HEK293T (cell line): ENCODE measurements around the gene ABCF3.

Source experiments
- CTCF ChIA-PET: fragments of 350-600 bp; formaldehyde crosslinking; extraction: SDS; loops from one replicate; lab custom pipeline; 2021; ENCODE audit warnings: antibody characterized with exemption, inconsistent platforms; lab: Yijun Ruan, JAX
- POLR2A ChIA-PET: fragments of 350-600 bp; formaldehyde crosslinking; extraction: SDS; loops from one replicate; lab custom pipeline; 2020; ENCODE audit warnings: antibody characterized with exemption, inconsistent platforms; lab: Yijun Ruan, JAX
- DNase-seq: peaks from one replicate; pipeline ENCODE4 v3.0.0; 2012; ENCODE audit warnings: mixed read lengths; ENCODE audit errors: extremely low spot score
- ARNT ChIP-seq: fragments of 450-650 bp; IDR thresholded peaks from 2 replicates; pipeline ENCODE4 v1.6.1; 2017; ENCODE audit warnings: mild to moderate bottlenecking
- BHLHE40 ChIP-seq: fragments of 450-650 bp; IDR thresholded peaks from 2 replicates; pipeline ENCODE4 v1.6.1; 2016; ENCODE audit warnings: mild to moderate bottlenecking, moderate library complexity, borderline replicate concordance
- CTBP1 ChIP-seq: fragments of 450-650 bp; IDR thresholded peaks from 2 replicates; pipeline ENCODE4 v1.6.1; 2016; ENCODE audit warnings: borderline replicate concordance
- ELF4 ChIP-seq: fragments of 450-650 bp; IDR thresholded peaks from 2 replicates; pipeline ENCODE4 v1.6.1; 2017; ENCODE audit warnings: antibody characterized with exemption
- FOXA1 ChIP-seq: fragments of 450-650 bp; IDR thresholded peaks from 2 replicates; pipeline ENCODE4 v1.6.1; 2016; ENCODE audit warnings: mild to moderate bottlenecking
- FOXK2 ChIP-seq: fragments of 450-650 bp; IDR thresholded peaks from 2 replicates; pipeline ENCODE4 v1.6.1; 2016; ENCODE audit warnings: mild to moderate bottlenecking
- FOXM1 ChIP-seq: fragments of 450-650 bp; IDR thresholded peaks from 2 replicates; pipeline ENCODE4 v1.6.1; 2017; ENCODE audit warnings: mild to moderate bottlenecking, borderline replicate concordance
- HDGF ChIP-seq: fragments of 450-650 bp; IDR thresholded peaks from 2 replicates; pipeline ENCODE4 v1.6.1; 2017; ENCODE audit warnings: antibody characterized with exemption, borderline replicate concordance
- L3MBTL2 ChIP-seq: fragments of 450-650 bp; conservative IDR thresholded peaks from 2 replicates; pipeline ENCODE4 v1.6.1; 2016; ENCODE audit warnings: mild to moderate bottlenecking
- LEF1 ChIP-seq: fragments of 450-650 bp; IDR thresholded peaks from 2 replicates; pipeline ENCODE4 v1.6.1; 2017; ENCODE audit warnings: mild to moderate bottlenecking, borderline replicate concordance
- NFRKB ChIP-seq: fragments of 450-650 bp; IDR thresholded peaks from 2 replicates; pipeline ENCODE4 v1.6.1; 2016; ENCODE audit warnings: mild to moderate bottlenecking, moderate library complexity
- SP1 ChIP-seq: fragments of 450-650 bp; IDR thresholded peaks from 2 replicates; pipeline ENCODE4 v1.6.1; 2017
- SUZ12 ChIP-seq: fragments of 450-650 bp; IDR thresholded peaks from 2 replicates; pipeline ENCODE4 v1.6.1; 2016; ENCODE audit warnings: mild to moderate bottlenecking
- TARDBP ChIP-seq: fragments of 450-650 bp; IDR thresholded peaks from 2 replicates; pipeline ENCODE4 v1.6.1; 2016
- ZNF384 ChIP-seq: fragments of 450-650 bp; IDR thresholded peaks from 2 replicates; pipeline ENCODE4 v1.6.1; 2016
- TF ChIP-seq, protein P1 (sequence below): fragments of 450-650 bp; IDR thresholded peaks from 2 replicates; pipeline ENCODE4 v1.6.1; 2016

The ABCF3 gene

DNA sequence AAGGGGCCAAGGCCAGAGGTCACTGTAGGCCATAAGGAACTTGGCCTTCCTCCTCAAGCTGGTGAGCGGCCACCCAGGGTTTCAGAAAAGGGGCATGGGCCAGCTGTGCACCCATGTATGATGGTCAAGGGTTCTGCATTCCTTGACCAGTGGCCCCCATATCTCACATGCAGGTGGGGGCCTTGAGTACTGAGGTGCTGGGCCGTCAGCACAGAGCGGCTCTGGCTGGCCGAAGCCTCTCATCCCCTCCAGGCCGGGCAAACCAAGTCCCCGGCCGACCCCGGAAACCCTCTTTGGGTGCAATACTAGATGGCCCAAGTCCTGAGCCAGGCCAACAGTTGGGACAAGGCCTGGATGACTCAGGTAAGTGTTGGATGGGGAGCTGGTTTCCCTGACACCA is 53.2 kb downstream of the ABCF3 start:
- TF ChIP-seq, protein P1, sequence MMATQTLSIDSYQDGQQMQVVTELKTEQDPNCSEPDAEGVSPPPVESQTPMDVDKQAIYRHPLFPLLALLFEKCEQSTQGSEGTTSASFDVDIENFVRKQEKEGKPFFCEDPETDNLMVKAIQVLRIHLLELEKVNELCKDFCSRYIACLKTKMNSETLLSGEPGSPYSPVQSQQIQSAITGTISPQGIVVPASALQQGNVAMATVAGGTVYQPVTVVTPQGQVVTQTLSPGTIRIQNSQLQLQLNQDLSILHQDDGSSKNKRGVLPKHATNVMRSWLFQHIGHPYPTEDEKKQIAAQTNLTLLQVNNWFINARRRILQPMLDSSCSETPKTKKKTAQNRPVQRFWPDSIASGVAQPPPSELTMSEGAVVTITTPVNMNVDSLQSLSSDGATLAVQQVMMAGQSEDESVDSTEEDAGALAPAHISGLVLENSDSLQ = no peak
- no peak for TF ChIP-seq ARNT
- no peak for TF ChIP-seq TARDBP
- no peak for TF ChIP-seq SP1
- TF ChIP-seq L3MBTL2 = no peak
- no peak for TF ChIP-seq ELF4
- TF ChIP-seq SUZ12 = no peak
- TF ChIP-seq ZNF384 = no peak
- TF ChIP-seq BHLHE40 = no peak
- TF ChIP-seq FOXK2 = no peak
- TF ChIP-seq LEF1 = no peak
- TF ChIP-seq FOXA1 = no peak
- TF ChIP-seq NFRKB = no peak
- no peak for TF ChIP-seq FOXM1
- TF ChIP-seq HDGF = no peak
- no peak for TF ChIP-seq CTBP1
- no peak for DNase-seq
- POLR2A ChIA-PET = no interaction called here
- CTCF ChIA-PET = no interaction called here

- POLR2A ChIA-PET = interaction anchor here (0.9 kb wide), 1 partner anchor 10 kb away, joined by 3 read pairs; the partner anchor contains the start of gene EEF1AKMT4
- no peak for DNase-seq
- no peak for TF ChIP-seq ELF4
- TF ChIP-seq FOXM1 = no peak
- TF ChIP-seq HDGF = no peak
- no peak for TF ChIP-seq NFRKB
- no peak for TF ChIP-seq SUZ12
- no peak for TF ChIP-seq ZNF384
- TF ChIP-seq, protein P1 = no peak
- no peak for TF ChIP-seq FOXA1
- no peak for TF ChIP-seq TARDBP
- TF ChIP-seq CTBP1 = no peak
- TF ChIP-seq ARNT = no peak
- TF ChIP-seq BHLHE40 = no peak
- no peak for TF ChIP-seq FOXK2
- no peak for TF ChIP-seq LEF1
- TF ChIP-seq SP1 = no peak
- CTCF ChIA-PET = no interaction called here
Measured at GRCh38 chr3:184239708-184240107, 53.7 kb downstream of the ABCF3 start.

DNA sequence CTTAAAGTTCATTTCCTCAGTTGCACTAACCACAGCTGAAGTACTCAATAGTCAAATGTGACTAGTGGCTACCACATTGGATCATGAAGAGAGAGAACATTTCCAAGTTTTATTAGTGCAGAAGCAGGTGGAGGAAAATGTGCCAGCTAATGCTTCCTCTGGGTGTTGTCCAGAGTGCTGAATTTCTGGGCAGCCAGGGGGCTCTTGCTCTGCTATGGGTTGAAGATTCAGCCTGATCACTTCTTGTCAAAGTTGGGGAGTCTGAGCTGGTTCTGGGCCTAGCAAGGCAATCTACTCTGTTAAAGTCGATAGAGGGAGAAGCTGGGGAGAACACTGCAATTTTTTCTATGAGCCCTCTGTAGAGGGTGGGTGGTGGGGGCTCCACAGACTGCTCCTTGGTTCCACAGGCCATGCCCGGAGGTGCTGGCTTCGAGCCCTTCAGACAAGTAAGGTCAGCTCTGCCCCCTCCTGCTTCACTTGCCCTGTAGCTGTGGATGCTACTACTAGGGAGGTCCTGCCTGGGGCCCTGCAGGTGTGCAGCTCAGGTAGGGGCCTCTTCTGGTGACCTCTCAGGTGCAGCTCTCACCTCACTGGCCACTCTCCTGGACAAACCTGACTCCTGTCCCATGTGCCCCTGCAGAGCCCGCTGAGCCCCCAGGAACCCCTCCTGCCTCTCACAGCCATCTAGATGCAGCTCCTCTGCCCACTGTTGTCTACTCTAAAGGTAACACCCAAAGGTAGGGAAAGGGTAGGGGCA is 54.6 kb downstream of the ABCF3 start:
- TF ChIP-seq HDGF = no peak
- TF ChIP-seq NFRKB = no peak
- TF ChIP-seq, protein P1 = no peak
- no peak for TF ChIP-seq SUZ12
- no peak for TF ChIP-seq ZNF384
- no peak for TF ChIP-seq ARNT
- no peak for TF ChIP-seq FOXM1
- no peak for TF ChIP-seq ELF4
- TF ChIP-seq L3MBTL2 = no peak
- TF ChIP-seq SP1 = no peak
- TF ChIP-seq FOXK2 = no peak
- TF ChIP-seq CTBP1 = no peak
- no peak for TF ChIP-seq TARDBP
- TF ChIP-seq BHLHE40 = no peak
- ChIA-PET POLR2A (interaction anchor here (0.9 kb wide), 1 partner anchor 9 kb away, joined by 3 read pairs; the partner anchor contains the start of gene EEF1AKMT4), CTCF (interaction anchor here (0.6 to 1.1 kb wide), 3 partner anchors 13 to 94 kb away, joined by 3 to 5 read pairs (median 4); no protein-coding TSS in a partner anchor)
- DNase-seq = no peak

DNA sequence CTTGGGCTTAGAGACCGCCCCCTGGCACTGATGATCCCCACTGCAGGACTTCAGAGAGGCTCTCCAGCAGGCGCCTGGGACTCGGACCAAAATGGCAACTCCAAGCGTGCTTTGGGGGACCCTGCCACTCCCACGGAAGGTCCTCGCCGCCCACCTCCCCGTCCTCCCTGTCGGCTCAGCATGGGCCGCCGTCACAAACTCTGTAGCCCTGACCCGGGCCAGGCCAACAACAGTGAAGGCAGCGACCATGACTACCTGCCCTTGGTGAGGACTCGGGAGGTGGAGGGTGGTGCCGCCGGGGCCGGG is 55.1 kb downstream of the ABCF3 start:
- POLR2A ChIA-PET = no interaction called here
- no peak for TF ChIP-seq CTBP1
- TF ChIP-seq FOXM1 = no peak
- no peak for TF ChIP-seq ZNF384
- TF ChIP-seq ARNT = no peak
- no peak for TF ChIP-seq ELF4
- TF ChIP-seq, protein P1 = no peak
- no peak for TF ChIP-seq FOXA1
- TF ChIP-seq HDGF = no peak
- no peak for TF ChIP-seq SUZ12
- no peak for TF ChIP-seq LEF1
- TF ChIP-seq BHLHE40 = no peak
- TF ChIP-seq TARDBP = no peak
- TF ChIP-seq NFRKB = no peak
- no peak for TF ChIP-seq SP1
- TF ChIP-seq FOXK2 = no peak
- no peak for TF ChIP-seq L3MBTL2
- DNase-seq = no peak
- CTCF ChIA-PET = interaction anchor here (0.6 to 1.1 kb wide), 3 partner anchors 13 to 94 kb away, joined by 3 to 5 read pairs (median 4); no protein-coding TSS in a partner anchor
